ENCODE measurements around the gene PCDHGA7.

DNA sequence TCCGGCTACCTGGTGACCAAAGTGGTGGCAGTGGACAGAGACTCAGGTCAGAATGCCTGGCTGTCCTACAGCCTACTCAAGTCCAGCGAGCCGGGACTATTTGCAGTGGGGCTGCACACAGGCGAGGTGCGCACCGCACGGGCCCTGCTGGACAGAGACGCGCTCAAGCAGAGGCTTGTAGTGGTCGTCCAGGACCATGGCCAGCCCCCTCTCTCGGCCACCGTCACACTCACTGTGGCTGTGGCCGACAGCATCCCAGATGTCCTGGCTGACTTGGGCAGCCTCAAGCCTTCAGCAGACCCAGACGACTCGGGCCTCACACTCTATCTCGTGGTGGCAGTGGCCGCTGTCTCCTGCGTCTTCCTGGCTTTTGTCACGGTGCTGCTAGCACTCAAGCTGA lies 25.6 kb upstream of the PCDHGA7 start:
- no peak for TF ChIP-seq FOS (IDR thresholded peaks at IDR 0.05; ENCODE audit: borderline replicate concordance, insufficient read depth, low read length)
- TF ChIP-seq, protein P1, sequence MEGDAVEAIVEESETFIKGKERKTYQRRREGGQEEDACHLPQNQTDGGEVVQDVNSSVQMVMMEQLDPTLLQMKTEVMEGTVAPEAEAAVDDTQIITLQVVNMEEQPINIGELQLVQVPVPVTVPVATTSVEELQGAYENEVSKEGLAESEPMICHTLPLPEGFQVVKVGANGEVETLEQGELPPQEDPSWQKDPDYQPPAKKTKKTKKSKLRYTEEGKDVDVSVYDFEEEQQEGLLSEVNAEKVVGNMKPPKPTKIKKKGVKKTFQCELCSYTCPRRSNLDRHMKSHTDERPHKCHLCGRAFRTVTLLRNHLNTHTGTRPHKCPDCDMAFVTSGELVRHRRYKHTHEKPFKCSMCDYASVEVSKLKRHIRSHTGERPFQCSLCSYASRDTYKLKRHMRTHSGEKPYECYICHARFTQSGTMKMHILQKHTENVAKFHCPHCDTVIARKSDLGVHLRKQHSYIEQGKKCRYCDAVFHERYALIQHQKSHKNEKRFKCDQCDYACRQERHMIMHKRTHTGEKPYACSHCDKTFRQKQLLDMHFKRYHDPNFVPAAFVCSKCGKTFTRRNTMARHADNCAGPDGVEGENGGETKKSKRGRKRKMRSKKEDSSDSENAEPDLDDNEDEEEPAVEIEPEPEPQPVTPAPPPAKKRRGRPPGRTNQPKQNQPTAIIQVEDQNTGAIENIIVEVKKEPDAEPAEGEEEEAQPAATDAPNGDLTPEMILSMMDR (IDR thresholded peaks at IDR 0.05; ENCODE audit: extremely low read depth in 1 of 2, insufficient read depth in 1 of 2, low read depth in 1 of 2, low read length in 2 of 2) = no peak
- TF ChIP-seq, protein P2, sequence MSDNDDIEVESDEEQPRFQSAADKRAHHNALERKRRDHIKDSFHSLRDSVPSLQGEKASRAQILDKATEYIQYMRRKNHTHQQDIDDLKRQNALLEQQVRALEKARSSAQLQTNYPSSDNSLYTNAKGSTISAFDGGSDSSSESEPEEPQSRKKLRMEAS (IDR thresholded peaks at IDR 0.05; ENCODE audit: insufficient read depth, insufficient read length) = no peak
- TF ChIP-seq POLR2A (IDR thresholded peaks at IDR 0.05; ENCODE audit: low read depth, low read length) = no peak
- TF ChIP-seq EZH2 (IDR thresholded peaks at IDR 0.05; ENCODE audit: borderline replicate concordance, low read depth, low read length, severe bottlenecking) = no peak
- TF ChIP-seq POLR2AphosphoS5 (IDR thresholded peaks at IDR 0.05; ENCODE audit: insufficient read depth, low read depth, low read length) = no peak
- no peak for TF ChIP-seq GATA2 (IDR thresholded peaks at IDR 0.05; ENCODE audit: insufficient read depth, insufficient read length, low read depth, low read length)
- TF ChIP-seq JUN (IDR thresholded peaks at IDR 0.05; ENCODE audit: borderline replicate concordance, insufficient read depth, insufficient read length, low read depth) = no peak
